Adrenal gland (tissue), 5 donors: Measurements from ENCODE around the gene MEGF11.

Experiments
- CTCF ChIP-seq, 6 experiments: fragments of 450-650 bp in 4 of 6; fragments of 200-600 bp in 2 of 6; sonication (generic) in 1 of 6; IDR thresholded peaks; 1 replicate in 5 of 6; 2 replicates in 1 of 6; pipeline versions ENCODE4 v1.5.1 to v1.8.0; 2016 to 2021; ENCODE audit warnings: antibody characterized with exemption in 6 of 6, mild to moderate bottlenecking in 2 of 6, moderate library complexity in 1 of 6
- POLR2A ChIP-seq, 2 donors: fragments of 450-650 bp; IDR thresholded peaks; one replicate each; pipeline ENCODE4 v1.6.1; 2017; ENCODE audit warnings: antibody characterized with exemption in 2 of 2, mild to moderate bottlenecking in 2 of 2, moderate library complexity in 1 of 2
- donor health status: DM: no; HTN: no; CAD: no.

DNA sequence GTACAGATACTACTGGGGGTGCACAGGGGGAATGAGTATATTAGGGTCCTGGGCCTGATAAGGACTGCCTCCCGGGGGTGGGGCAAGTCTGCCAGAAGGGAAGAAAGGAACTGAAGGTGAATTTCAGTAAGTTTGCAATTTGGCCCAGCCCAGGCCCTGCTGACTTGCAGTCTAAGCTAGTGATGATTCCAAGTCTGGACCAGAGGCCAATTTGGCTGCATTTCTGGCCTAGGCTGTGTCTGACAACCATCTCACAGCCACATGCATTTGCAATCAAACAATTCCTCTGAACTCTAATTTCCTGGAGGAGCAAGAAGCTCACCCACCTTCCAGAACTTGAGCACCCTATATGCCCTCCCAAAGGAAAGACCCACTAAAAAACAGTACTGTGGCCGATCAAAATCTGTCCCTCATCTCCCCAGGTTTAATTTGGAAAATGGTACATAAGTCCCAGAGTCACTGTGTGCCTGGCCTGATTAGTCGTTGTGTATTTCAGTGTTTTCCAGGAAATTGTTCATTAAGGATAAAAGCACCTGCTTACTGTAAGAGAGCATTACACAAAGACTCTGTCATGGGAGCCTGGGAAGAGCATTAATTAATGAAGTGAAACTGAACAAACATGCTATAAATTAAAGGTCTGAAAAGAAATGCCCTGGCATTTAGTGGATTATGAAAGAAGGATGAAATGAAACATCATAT, 114.5 kb downstream of the MEGF11 start:
- TF ChIP-seq POLR2A (IDR thresholded peaks at IDR 0.05) (no peak), CTCF (IDR thresholded peaks at IDR 0.05) (no peak)
